ENCODE data around the gene DNM1.
"Not testable (repeated sequence)": the region's sequence is repeated elsewhere in the genome, so short reads cannot be mapped to it uniquely, and the experiment has no call there.

Gene DNM1

GRCh38 chr9:128253140-128253990, 50.2 kb downstream of the DNM1 start:
- DNase-seq: no peak

- DNase-seq: no peak
These were observed 50.8 kb downstream of the DNM1 start for GRCh38 chr9:128253991-128254346.

- no peak for DNase-seq
These were observed 51.2 kb downstream of the DNM1 start for GRCh38 chr9:128254362-128254761.

GRCh38 chr9:128254855-128255759, 51.9 kb downstream of the DNM1 start:
- peak; percentile 54 for DNase-seq

GRCh38 chr9:128257086-128257825, 54.1 kb downstream of the DNM1 start:
- DNase-seq: no peak

- DNase-seq: no peak
These were observed 54.7 kb downstream of the DNM1 start for GRCh38 chr9:128257907-128258306.

- DNase-seq: no peak
These were observed 55.1 kb downstream of the DNM1 start for GRCh38 chr9:128258326-128258725.

- DNase-seq: no peak
These were observed 56.0 kb downstream of the DNM1 start for GRCh38 chr9:128259156-128259555.

- DNase-seq: no peak
These were observed 57.2 kb downstream of the DNM1 start for GRCh38 chr9:128260340-128260739.

GRCh38 chr9:128262687-128263086, 59.5 kb downstream of the DNM1 start:
- no peak for DNase-seq

GRCh38 chr9:128265348-128265847, 62.2 kb downstream of the DNM1 start:
- no peak for DNase-seq

GRCh38 chr9:128266868-128267590, 63.9 kb downstream of the DNM1 start:
- no peak for DNase-seq

- no peak for DNase-seq
These were observed 67.9 kb downstream of the DNM1 start for GRCh38 chr9:128271112-128271511.

- DNase-seq: no peak
These were observed 68.3 kb downstream of the DNM1 start for GRCh38 chr9:128271512-128271911.

- DNase-seq: no peak
These were observed 71.1 kb downstream of the DNM1 start for GRCh38 chr9:128274245-128274644.

- no peak for DNase-seq
These were observed 72.2 kb downstream of the DNM1 start, which contains the start of gene GOLGA2 for GRCh38 chr9:128275198-128276007. TSS of gene GOLGA2 (minus strand) at chr9:128276007. CDS start at chr9:128275976, 31 bp downstream.

- peak; percentile 100 for DNase-seq
These were observed 72.9 kb downstream of the DNM1 start, which contains the start of gene SWI5 for GRCh38 chr9:128276008-128276573. TSS of gene SWI5 (plus strand) at chr9:128276276.

GRCh38 chr9:128276574-128277270, 73.5 kb downstream of the DNM1 start:
- no peak for DNase-seq

- not testable (repeated sequence) for DNase-seq
These were observed 76.2 kb downstream of the DNM1 start for GRCh38 chr9:128279088-128280073.
